GM18505 (cell line): ENCODE results near the gene SYDE1.

ENCODE experiments used
- ATAC-seq: cut with Tn5 transposase; IDR thresholded peaks from one replicate; pipeline ENCODE4 v1.9.1; 2021; ENCODE audit not compliant: unreplicated experiment
- POLR2A ChIP-seq: IDR thresholded peaks from 4 replicates; pipeline ENCODE4 v1.6.1; 2011; ENCODE audit warnings: borderline replicate concordance; ENCODE audit not compliant: insufficient read depth, insufficient read length; ENCODE audit errors: extremely low read depth

Gene SYDE1

DNA sequence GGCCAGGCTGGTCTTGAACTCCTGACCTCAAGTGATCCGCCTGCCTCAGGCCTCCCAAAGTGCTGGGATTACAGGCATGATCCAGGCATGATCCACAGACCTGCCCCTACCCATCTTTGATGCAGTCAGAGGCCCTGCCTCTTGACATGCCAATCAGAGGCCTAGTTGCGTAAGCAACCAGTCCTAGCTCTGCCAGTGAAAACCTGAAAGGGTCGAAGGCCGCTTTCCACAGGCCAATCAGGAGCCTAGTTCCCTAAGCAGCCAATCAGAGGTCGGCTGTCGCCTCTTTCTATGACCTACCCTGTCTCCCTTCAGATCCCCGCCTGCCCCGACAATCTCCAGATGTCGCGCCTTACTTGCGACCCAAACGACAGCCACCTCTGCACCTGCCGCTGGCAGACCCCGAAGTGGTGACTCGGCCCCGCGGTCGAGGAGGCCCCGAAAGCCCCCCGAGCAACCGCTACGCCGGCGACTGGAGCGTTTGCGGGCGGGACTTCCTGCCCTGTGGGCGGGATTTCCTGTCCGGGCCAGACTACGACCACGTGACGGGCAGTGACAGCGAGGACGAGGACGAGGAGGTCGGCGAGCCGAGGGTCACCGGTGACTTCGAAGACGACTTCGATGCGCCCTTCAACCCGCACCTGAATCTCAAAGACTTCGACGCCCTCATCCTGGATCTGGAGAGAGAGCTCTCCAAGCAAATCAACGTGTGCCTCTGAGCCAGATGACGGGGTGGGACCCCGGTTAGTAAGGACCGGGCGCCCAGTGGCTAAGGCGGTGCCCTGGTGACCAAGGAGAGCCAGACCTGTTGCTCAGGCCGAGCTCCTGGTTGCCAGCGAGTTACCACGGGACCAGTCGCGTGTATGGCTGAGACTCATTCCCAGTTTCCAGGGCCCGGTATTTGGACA lies 6.3 kb downstream of the SYDE1 start:
- ATAC-seq, result no peak
- TF ChIP-seq POLR2A, result no peak

DNA sequence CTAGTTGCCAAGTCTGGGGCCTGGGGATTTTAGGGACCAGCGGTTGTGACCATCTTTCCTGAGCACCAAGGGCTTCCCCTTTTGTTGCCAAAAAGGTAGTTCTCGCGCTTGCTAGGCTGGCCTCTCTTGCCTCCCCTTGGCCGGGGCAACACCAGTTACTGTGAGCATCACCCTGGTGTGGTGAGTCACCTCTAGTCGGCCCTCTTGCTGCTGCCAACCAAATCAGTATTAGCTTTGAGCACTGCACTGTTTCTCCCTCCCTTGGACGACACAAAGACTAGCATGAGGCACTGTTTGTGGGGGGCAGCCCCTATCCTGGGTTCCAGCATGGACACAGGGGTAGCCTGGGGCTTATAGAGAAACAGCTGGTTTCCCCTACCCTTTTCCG lies 6.9 kb downstream of the SYDE1 start:
- no peak for ATAC-seq

GRCh38 chr19:15115080-15115479 lies 7.9 kb downstream of the SYDE1 start:
- no peak for ATAC-seq
- no peak for TF ChIP-seq POLR2A

More for the DNA sequence above, 6.9 kb downstream of the SYDE1 start:
- TF ChIP-seq POLR2A, result no peak

GRCh38 chr19:15115762-15116615 lies 8.8 kb downstream of the SYDE1 start:
- ATAC-seq, result no peak
- TF ChIP-seq POLR2A, result no peak

DNA sequence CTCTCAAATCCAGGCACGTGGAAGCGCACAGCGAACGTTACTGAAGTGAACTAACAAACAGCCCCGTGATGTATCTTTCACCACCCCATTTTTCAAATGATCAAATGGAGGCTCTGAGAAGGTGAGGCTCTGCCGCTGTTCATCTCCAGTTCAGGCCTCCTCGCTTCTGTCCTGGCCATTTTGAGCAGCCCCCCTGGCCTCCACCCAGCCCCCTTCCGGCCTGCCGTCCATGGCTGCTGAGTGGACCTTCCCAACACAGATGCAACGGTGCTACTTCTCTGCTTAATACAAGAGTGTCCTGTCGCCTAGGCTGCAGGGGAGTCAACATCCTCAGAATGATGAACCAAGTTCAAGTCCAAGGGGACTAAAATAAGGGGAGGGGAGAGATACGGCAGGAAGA lies 9.7 kb downstream of the SYDE1 start:
- TF ChIP-seq POLR2A, result no peak

DNA sequence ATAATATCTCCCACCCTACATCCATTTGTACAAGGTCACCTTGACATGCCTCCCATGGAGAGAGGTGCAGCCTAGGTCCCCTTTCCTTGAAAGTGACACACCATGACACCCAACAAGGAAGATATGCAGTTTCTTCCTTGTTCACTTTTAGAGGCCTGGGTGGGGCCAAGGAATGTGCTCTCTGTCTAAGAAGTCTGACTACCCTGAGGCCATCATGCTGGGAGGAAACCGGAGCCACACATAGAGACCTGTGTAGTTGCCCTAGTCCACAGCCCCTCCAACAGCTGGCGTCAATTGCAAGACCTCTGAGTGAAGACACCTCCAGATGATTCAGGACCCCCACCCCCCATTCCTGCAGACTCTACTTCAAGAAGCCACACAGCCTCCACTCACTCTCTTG lies 11.0 kb downstream of the SYDE1 start:
- ATAC-seq, result no peak
- TF ChIP-seq POLR2A, result no peak

More for the DNA sequence above, 9.7 kb downstream of the SYDE1 start:
- no peak for ATAC-seq

GRCh38 chr19:15118789-15119494 lies 11.7 kb downstream of the SYDE1 start:
- no peak for ATAC-seq
- TF ChIP-seq POLR2A, result no peak

DNA sequence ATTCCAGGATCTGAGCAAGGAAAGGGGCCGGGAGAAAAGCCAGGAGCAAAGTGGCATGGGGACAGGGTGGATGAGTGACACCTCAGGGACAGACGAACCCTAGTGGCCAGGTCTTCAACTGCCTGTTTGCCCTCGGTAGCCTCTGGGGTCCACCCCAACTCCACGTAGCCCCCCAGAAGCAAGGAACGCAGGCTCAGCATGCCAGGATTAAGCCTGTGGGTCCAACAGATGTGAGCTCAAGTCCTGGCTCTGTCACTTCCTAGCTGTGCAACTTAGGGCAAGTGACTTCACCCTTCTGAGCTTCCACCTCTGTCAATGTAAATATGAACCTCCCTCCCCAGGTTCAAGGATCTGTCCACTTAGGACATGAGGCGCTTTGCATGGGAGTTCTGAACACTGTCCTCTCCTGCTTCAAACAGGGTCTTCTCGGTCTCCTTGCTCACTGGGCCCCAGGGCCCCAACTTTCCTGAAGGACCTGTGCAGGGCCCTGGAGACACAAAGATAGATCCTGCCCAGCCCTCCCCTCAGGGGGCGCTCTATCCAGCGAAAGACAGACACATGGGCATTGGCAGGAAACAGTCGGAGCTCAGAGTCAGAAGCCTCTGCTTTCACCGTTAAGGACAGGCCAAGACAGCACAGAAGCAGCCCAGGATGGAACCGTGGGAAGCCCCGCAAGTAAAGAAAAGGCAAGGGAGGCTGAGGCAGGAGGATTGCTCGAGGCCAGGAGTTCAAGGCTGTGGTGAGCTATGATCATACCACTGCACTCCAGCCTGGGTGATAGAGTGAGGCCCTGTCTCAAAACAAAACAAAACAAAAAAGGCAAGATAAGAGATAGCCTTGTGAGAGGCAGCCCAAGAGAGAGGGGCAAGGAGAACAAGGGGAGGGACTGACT lies 13.2 kb downstream of the SYDE1 start:
- ATAC-seq, result no peak
- no peak for TF ChIP-seq POLR2A

DNA sequence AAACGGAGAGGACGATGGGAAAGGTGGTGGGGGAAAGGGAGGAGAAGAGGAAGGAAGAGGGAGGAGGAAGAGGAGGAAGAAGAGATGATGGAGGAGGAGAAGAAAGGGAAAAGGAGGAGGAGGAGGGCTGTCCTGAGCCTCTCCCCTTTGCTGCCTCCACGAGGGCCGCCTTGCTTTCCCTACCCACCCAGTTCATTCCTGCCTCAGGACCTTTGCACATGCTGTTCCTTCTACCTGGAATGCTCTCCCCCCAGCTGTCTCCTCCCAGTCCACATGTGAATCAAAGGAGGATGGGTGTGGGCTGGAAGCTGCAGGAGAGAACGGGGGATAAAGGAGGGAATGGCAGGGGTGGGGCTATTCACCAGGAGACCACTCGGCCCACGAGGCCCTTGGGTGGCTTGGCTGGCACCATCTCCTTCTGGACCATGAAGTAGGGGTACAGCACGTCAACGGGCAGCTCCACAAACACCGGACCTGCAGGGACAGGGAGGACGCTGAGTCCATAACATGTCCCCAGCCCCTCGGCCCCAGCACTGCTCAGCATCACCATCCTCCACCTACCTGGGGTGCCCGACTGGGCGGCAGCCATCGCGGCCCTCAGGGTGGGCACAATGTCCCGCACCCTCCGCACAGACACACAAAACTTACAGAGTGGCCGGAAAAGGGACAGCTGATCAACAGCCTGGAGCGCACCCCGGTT lies 15.3 kb downstream of the SYDE1 start:
- no peak for TF ChIP-seq POLR2A
- ATAC-seq, result no peak

- no peak for TF ChIP-seq POLR2A
- no peak for ATAC-seq
Measured at GRCh38 chr19:15123031-15123890, 16.1 kb downstream of the SYDE1 start.

DNA sequence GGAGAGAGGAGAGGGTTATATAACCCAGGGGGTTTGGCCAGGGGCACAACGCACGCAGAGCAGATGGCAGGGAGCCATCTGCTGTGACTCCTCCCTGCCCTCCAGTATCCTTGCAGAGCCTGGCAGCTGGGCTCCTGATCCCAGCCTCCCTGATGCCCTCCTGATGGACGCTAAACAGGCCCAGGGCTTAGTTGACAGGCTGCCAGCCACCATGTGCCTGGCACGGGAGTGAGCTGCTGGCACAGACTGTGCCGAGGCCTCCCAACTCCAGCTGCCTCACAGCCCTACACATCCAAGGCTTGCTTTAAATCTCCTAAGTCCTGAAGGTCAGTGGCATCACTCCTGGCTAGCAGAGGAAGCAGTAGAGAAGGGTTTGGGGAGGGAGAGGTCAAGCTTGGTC lies 16.7 kb downstream of the SYDE1 start:
- TF ChIP-seq POLR2A, result no peak
- no peak for ATAC-seq
